Spleen (tissue), 11 donors: ENCODE data around the gene DCST1. TPM values are rescaled to one million over a fixed set of nuclear protein-coding genes. Genes with fewer than 3 reads are reported as not detected.

Experiments used
- DNase-seq: peaks from one replicate; pipeline ENCODE4 v3.0.0-alpha.2; 2020
- H3K27ac ChIP-seq, 8 donors: fragments of 200-600 bp; sonication (generic) in 7 of 8; 1 replicate in 4 of 8; 2 replicates in 4 of 8; pipeline versions ENCODE4 v1.5.0 to v1.8.0; 2016 to 2021; ENCODE audit warnings: inconsistent platforms in 4 of 8, mild to moderate bottlenecking in 4 of 8, moderate library complexity in 1 of 8
- H3K27me3 ChIP-seq, 7 donors: fragments of 200-600 bp; sonication (generic) in 6 of 7; replicated peaks in 1 of 7; 1 replicate in 4 of 7; 2 replicates in 3 of 7; pipeline versions ENCODE4 v1.5.0 to v1.8.0; 2016 to 2021; ENCODE audit warnings: inconsistent platforms in 3 of 7, mild to moderate bottlenecking in 1 of 7
- H3K36me3 ChIP-seq, 6 donors: fragments of 200-600 bp; sonication (generic) in 5 of 6; 1 replicate in 4 of 6; 2 replicates in 2 of 6; pipeline versions ENCODE4 v1.5.0 to v1.8.0; 2016 to 2021; ENCODE audit warnings: inconsistent platforms in 2 of 6
- H3K4me1 ChIP-seq, 6 donors: fragments of 200-600 bp; sonication (generic) in 5 of 6; 1 replicate in 3 of 6; 2 replicates in 3 of 6; pipeline versions ENCODE4 v1.5.0 to v1.8.0; 2016 to 2021; ENCODE audit warnings: inconsistent platforms in 3 of 6
- H3K4me3 ChIP-seq, 8 donors: fragments of 200-600 bp; sonication (generic) in 7 of 8; 1 replicate in 4 of 8; 2 replicates in 4 of 8; pipeline versions ENCODE4 v1.5.0 to v1.8.0; 2016 to 2021; ENCODE audit warnings: inconsistent platforms in 4 of 8, mild to moderate bottlenecking in 4 of 8, moderate library complexity in 2 of 8
- H3K9me3 ChIP-seq, 8 donors: fragments of 200-600 bp; sonication (generic) in 7 of 8; 1 replicate in 4 of 8; 2 replicates in 4 of 8; pipeline versions ENCODE4 v1.5.0 to v1.8.0; 2016 to 2021; ENCODE audit warnings: inconsistent platforms in 4 of 8
- CTCF ChIP-seq, 11 experiments: fragments of 200-600 bp in 7 of 11; fragments of 450-650 bp in 4 of 11; sonication (generic) in 4 of 11; IDR thresholded peaks in 8 of 11; conservative IDR thresholded peaks in 3 of 11; 1 replicate in 7 of 11; 2 replicates in 4 of 11; pipeline versions ENCODE4 v1.4.0 to v1.8.0; 2016 to 2021; ENCODE audit warnings: antibody characterized with exemption in 11 of 11, inconsistent platforms in 4 of 11, mild to moderate bottlenecking in 1 of 11
- POLR2A ChIP-seq, 3 donors: fragments of 450-650 bp; IDR thresholded peaks; one replicate each; pipeline ENCODE4 v1.5.1; 2017; ENCODE audit warnings: antibody characterized with exemption in 3 of 3, mild to moderate bottlenecking in 1 of 3
- POLR2AphosphoS5 ChIP-seq, 3 donors: sonication (generic); formaldehyde crosslinking; IDR thresholded peaks; one replicate each; pipeline ENCODE4 v1.5.1; 2017; ENCODE audit warnings: antibody characterized with exemption in 3 of 3
- WGBS, 5 donors: extraction: QIAGEN DNeasy Blood & Tissue Kit in 3 of 5; methylation state at CpG; one replicate each; pipeline versions ENCODE4 v1.1.5 to v1.1.7; 2013 to 2018; 5-methylcytosine and 5-hydroxymethylcytosine counted together
- intact Hi-C: fragments of 100-400 bp; cut with DNase I; formaldehyde crosslinking; loops from one replicate; pipeline ENCODE4 v1.15.0; 2023; ENCODE audit warnings: low total_unique reads
- polyA plus RNA-seq, 3 donors: library from polyadenylated mRNA; stranded (reverse); fragments of 200-250 nt; gene quantifications; one replicate each; pipeline ENCODE4 v1.2.1, GENCODE V29; 2013
- total RNA-seq, 7 donors: library from RNA; depleted of rRNA in 3 of 7; stranded (reverse); fragments of >200 nt in 3 of 7; fragmentation: NEBNext Ultra II Directional in 4 of 7; extraction: Animal tissue kit (Norgen Biotek cat#: 25700) in 4 of 7; gene quantifications; one replicate each; pipeline versions ENCODE4 v1.1.0 to v1.2.1, GENCODE V29; 2016 to 2021
- donor health status: healthy with polysubstance abuse.
- donor health status: DM: no; HTN: no; CAD: no; lungs with moderate emphysema.
- donor health status: DM: no; HTN: no; CAD: no.
- donor health status: Bipolar disorder and iron deficiency.
- donor health status: healthy.
- donor health status: DM: no; HTN: no; CAD: no.
- donor health status: DM: yes; HTN: yes; CAD: no.

Gene DCST1
- total and polyA plus RNA-seq, 10 donors = not detected

DNA sequence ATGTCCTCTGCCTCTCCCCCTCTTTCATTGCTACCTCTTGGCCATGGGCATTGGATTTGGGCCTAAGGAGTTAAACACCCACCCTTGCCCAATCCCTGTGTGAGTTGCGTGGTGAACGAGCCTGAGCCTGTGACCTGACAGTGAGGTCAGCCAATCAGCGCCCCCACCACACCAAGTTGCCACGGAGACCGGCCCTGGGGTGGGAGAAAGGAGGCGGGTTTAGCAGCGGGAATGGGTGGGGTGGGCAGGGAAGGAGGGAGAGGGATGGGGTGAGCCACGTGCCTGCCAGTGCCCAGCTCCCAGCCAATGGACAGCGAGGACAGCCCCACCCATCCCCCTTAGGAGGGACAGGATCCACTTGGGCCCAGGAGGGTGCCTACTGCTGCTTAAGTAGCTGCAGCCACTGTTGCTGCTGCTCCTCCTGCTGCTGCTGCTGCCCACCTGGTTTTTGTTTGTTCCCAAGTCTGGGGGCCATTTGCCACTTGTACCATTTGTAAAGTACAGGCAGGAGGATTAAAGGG lies 21.5 kb upstream of the DCST1 start:
- peak; percentile 81 for DNase-seq
- TF ChIP-seq CTCF (IDR thresholded peaks at IDR 0.05 in 8 of 11, conservative IDR thresholded peaks at IDR 0.05 in 3 of 11) (no peak), POLR2AphosphoS5 (IDR thresholded peaks at IDR 0.05) (peak in 1 of 3 donors; percentile 29)
- peaks cover 0 to 45% (median 19%) of the 10 kb centered on the region in 6 donors for H3K36me3 ChIP-seq
- 31 to 59% (median 46%) methylated on average over 5 to 9 of the region's 9 CpGs for WGBS, 5 donors
- peak overlapping the region in 1 of 8 donors; percentile 76 for H3K4me3 ChIP-seq
- peak overlapping the region in 7 of 8 donors; percentile 60 to 99 (median 95) for H3K27ac ChIP-seq
- H3K4me1 ChIP-seq = peaks cover 37 to 100% (median 100%) of the 10 kb centered on the region in 6 donors
- no peaks in the 10 kb centered on the region for H3K27me3 ChIP-seq
- no peaks in the 10 kb centered on the region for H3K9me3 ChIP-seq
- intact Hi-C loops = no loop called here

GRCh38 chr1:155012776-155013602 lies 20.6 kb upstream of the DCST1 start:
- whole genome bisulfite sequencing, 5 donors = 52 to 88% (median 65%) methylated on average over 2 to 3 of the region's 3 CpGs

GRCh38 chr1:155013632-155014031 lies 20.0 kb upstream of the DCST1 start:
- H3K4me3 ChIP-seq = peak overlapping the region in 1 of 8 donors; percentile 30
- 14 to 21% (median 19%) methylated on average over 4 to 8 of the region's 8 CpGs for WGBS, 5 donors
- H3K27ac ChIP-seq = peak overlapping the region in 7 of 8 donors; percentile 60 to 99 (median 95)
- DNase-seq = no peak
- intact Hi-C loops = no loop called here
- peaks cover 0 to 45% (median 19%) of the 10 kb centered on the region in 6 donors for H3K36me3 ChIP-seq
- H3K27me3 ChIP-seq = no peaks in the 10 kb centered on the region
- TF ChIP-seq POLR2A (IDR thresholded peaks at IDR 0.05) (no peak), CTCF (IDR thresholded peaks at IDR 0.05 in 8 of 11, conservative IDR thresholded peaks at IDR 0.05 in 3 of 11) (no peak), POLR2AphosphoS5 (IDR thresholded peaks at IDR 0.05) (peak in 1 of 3 donors; percentile 45)
- H3K9me3 ChIP-seq = no peaks in the 10 kb centered on the region
- H3K4me1 ChIP-seq = peaks cover 47 to 100% (median 100%) of the 10 kb centered on the region in 6 donors

More at GRCh38 chr1:155012776-155013602, 20.6 kb upstream of the DCST1 start:
- Histone ChIP-seq H3K4me3 (peak overlapping the region in 1 of 8 donors; percentile 76), H3K36me3 (peaks cover 0 to 45% (median 19%) of the 10 kb centered on the region in 6 donors), H3K9me3 (no peaks in the 10 kb centered on the region), H3K4me1 (peaks cover 43 to 100% (median 100%) of the 10 kb centered on the region in 6 donors), H3K27ac (peak overlapping the region in 7 of 8 donors; percentile 60 to 99 (median 95)), H3K27me3 (no peaks in the 10 kb centered on the region)
- peak; percentile 69 for DNase-seq
- TF ChIP-seq CTCF (IDR thresholded peaks at IDR 0.05 in 8 of 11, conservative IDR thresholded peaks at IDR 0.05 in 3 of 11) = no peak
- TF ChIP-seq POLR2AphosphoS5 (IDR thresholded peaks at IDR 0.05) = no peak
- no peak for TF ChIP-seq POLR2A (IDR thresholded peaks at IDR 0.05)
- intact Hi-C loops = no loop called here
